IMR-90 (cell line): ENCODE measurements around the gene AREL1. TPM values are rescaled to one million over a fixed set of nuclear protein-coding genes. Genes with fewer than 3 reads are reported as not detected.

ENCODE experiments used
- ATAC-seq: fragments of 200-7000 bp; cut with Tn5 transposase; 2 replicates; pipeline ENCODE4 v1.9.1; 2020; ENCODE audit warnings: low read depth, mild to moderate bottlenecking, moderate library complexity
- BruUV-seq: library from RNA; stranded (reverse); fragments of 400-500 nt; replicated peaks from 2 replicates; lab custom pipeline; 2021; lab: Mats Ljungman, UMichigan
- CTCF ChIA-PET: fragments of 300-600 bp; formaldehyde crosslinking; extraction: SDS; loops from one replicate; lab custom pipeline; 2021; ENCODE audit warnings: antibody characterized with exemption; lab: Yijun Ruan, JAX
- POLR2A ChIA-PET: fragments of 300-600 bp; sonication (Branson Sonifier 250); formaldehyde crosslinking; loops from one replicate; lab custom pipeline; 2022; ENCODE audit warnings: antibody characterized with exemption; ENCODE audit not compliant: unreplicated experiment; lab: Charles Lee
- DNase-seq: peaks from one replicate; pipeline ENCODE4 v3.0.0; 2013
- H2AFZ ChIP-seq: replicated peaks from 2 replicates; pipeline ENCODE3; 2013; ENCODE audit warnings: low read length, mild to moderate bottlenecking; ENCODE audit not compliant: poor library complexity
- H2AK5ac ChIP-seq: 2 replicates; pipeline ENCODE4 v1.6.1; 2013; ENCODE audit warnings: low read depth, low read length, inconsistent platforms
- H2AK9ac ChIP-seq: replicated peaks from 2 replicates; pipeline ENCODE3; 2013; ENCODE audit warnings: mild to moderate bottlenecking, low read depth, low read length, moderate library complexity; ENCODE audit not compliant: poor library complexity
- H2BK120ac ChIP-seq: 2 replicates; pipeline ENCODE4 v1.6.1; 2013; ENCODE audit warnings: low read depth, low read length, inconsistent platforms
- H2BK15ac ChIP-seq: 3 replicates; pipeline ENCODE4 v1.6.1; 2013; ENCODE audit warnings: low read depth, low read length, inconsistent platforms
- H2BK20ac ChIP-seq: 2 replicates; pipeline ENCODE4 v1.6.1; 2013; ENCODE audit warnings: low read depth, mild to moderate bottlenecking, inconsistent platforms, low read length, moderate library complexity
- H2BK5ac ChIP-seq: 2 replicates; pipeline ENCODE4 v1.6.1; 2013; ENCODE audit warnings: mild to moderate bottlenecking, low read depth, low read length, inconsistent platforms; ENCODE audit not compliant: poor library complexity, severe bottlenecking
- H3K14ac ChIP-seq: replicated peaks from 2 replicates; pipeline ENCODE4 v1.6.1; 2013; ENCODE audit warnings: low read depth, low read length, inconsistent platforms
- H3K18ac ChIP-seq: 2 replicates; pipeline ENCODE4 v1.6.1; 2013; ENCODE audit warnings: low read depth, low read length, control low read depth
- H3K23ac ChIP-seq: 2 replicates; pipeline ENCODE4 v1.6.1; 2013; ENCODE audit warnings: low read depth, low read length, inconsistent platforms
- H3K27ac ChIP-seq: 2 replicates; pipeline ENCODE4 v1.5.1; 2013; ENCODE audit warnings: mild to moderate bottlenecking, control low read depth, low read length; ENCODE audit not compliant: insufficient read depth
- H3K27me3 ChIP-seq: 2 replicates; pipeline ENCODE4 v1.6.1; 2013; ENCODE audit warnings: low read length; ENCODE audit not compliant: control insufficient read depth, insufficient read depth
- H3K36me3 ChIP-seq: 2 replicates; pipeline ENCODE4 v1.6.1; 2013; ENCODE audit warnings: low read length, mixed read lengths; ENCODE audit not compliant: control insufficient read depth, insufficient read depth
- H3K4ac ChIP-seq: 2 replicates; pipeline ENCODE4 v1.6.1; 2013; ENCODE audit warnings: low read depth, low read length, inconsistent platforms
- H3K4me1 ChIP-seq: 2 replicates; pipeline ENCODE4 v1.6.1; 2013; ENCODE audit warnings: low read length, mixed read lengths; ENCODE audit not compliant: control insufficient read depth, insufficient read depth
- H3K4me2 ChIP-seq: 2 replicates; pipeline ENCODE4 v1.6.1; 2013; ENCODE audit warnings: low read depth, mild to moderate bottlenecking, control low read depth, low read length, moderate library complexity
- H3K4me3 ChIP-seq: 2 replicates; pipeline ENCODE4 v1.5.1; 2013; ENCODE audit warnings: low read depth, mild to moderate bottlenecking, control low read depth, low read length, moderate library complexity; ENCODE audit not compliant: insufficient read depth
- H3K56ac ChIP-seq: 2 replicates; pipeline ENCODE4 v1.6.1; 2013; ENCODE audit warnings: low read length, inconsistent platforms; ENCODE audit not compliant: insufficient read depth; ENCODE audit errors: extremely low read depth
- H3K79me1 ChIP-seq, 2 experiments: 2 replicates each; pipeline ENCODE4 v1.6.1; 2013; ENCODE audit warnings: low read length in 2 of 2, inconsistent platforms in 1 of 2, low read depth in 1 of 2
- H3K9ac ChIP-seq: 2 replicates; pipeline ENCODE4 v1.6.1; 2013; ENCODE audit warnings: low read depth, low read length, control low read depth
- H3K9me1 ChIP-seq: 2 replicates; pipeline ENCODE4 v1.6.1; 2013; ENCODE audit warnings: low read length, inconsistent platforms; ENCODE audit not compliant: insufficient read depth
- H3K9me3 ChIP-seq: 2 replicates; pipeline ENCODE4 v1.6.1; 2013; ENCODE audit warnings: low read length; ENCODE audit not compliant: control insufficient read depth, insufficient read depth
- H4K20me1 ChIP-seq: 2 replicates; pipeline ENCODE4 v1.6.1; 2013; ENCODE audit warnings: low read length, inconsistent platforms; ENCODE audit not compliant: insufficient read depth
- H4K5ac ChIP-seq: 2 replicates; pipeline ENCODE4 v1.6.1; 2013; ENCODE audit warnings: mild to moderate bottlenecking, low read depth, low read length, control low read depth
- H4K8ac ChIP-seq, 2 experiments: 2 replicates each; pipeline ENCODE4 v1.6.1; 2013; ENCODE audit warnings: low read depth in 2 of 2, low read length in 2 of 2, control low read depth in 1 of 2, inconsistent platforms in 1 of 2
- H4K91ac ChIP-seq: 2 replicates; pipeline ENCODE4 v1.6.1; 2013; ENCODE audit warnings: low read depth, low read length, inconsistent platforms; ENCODE audit not compliant: insufficient read depth
- CTCF ChIP-seq: conservative IDR thresholded peaks from 2 replicates; pipeline ENCODE4 v1.5.1; 2012; ENCODE audit warnings: mild to moderate bottlenecking, low read depth, low read length, improper control_type of control experiment
- ELK1 ChIP-seq: fragments of 150-350 bp; IDR thresholded peaks from 2 replicates; pipeline ENCODE4 v1.6.1; 2016; ENCODE audit warnings: low read depth, mild to moderate bottlenecking, low read length, moderate library complexity, borderline replicate concordance
- MAFK ChIP-seq: IDR thresholded peaks from 2 replicates; pipeline ENCODE4 v1.6.1; 2012; ENCODE audit warnings: low read depth, low read length, improper control_type of control experiment
- NFE2L2 ChIP-seq: fragments of 150-350 bp; IDR thresholded peaks from 2 replicates; pipeline ENCODE4 v1.6.1; 2016; ENCODE audit warnings: low read depth, mild to moderate bottlenecking, low read length
- POLR2A ChIP-seq: IDR thresholded peaks from 2 replicates; pipeline ENCODE4 v1.6.1; 2012; ENCODE audit warnings: mild to moderate bottlenecking, low read depth, low read length
- RAD21 ChIP-seq: IDR thresholded peaks from 2 replicates; pipeline ENCODE4 v1.6.1; 2012; ENCODE audit warnings: low read length, improper control_type of control experiment
- RFX5 ChIP-seq: IDR thresholded peaks from 2 replicates; pipeline ENCODE4 v1.8.0; 2012; ENCODE audit warnings: low read depth, mild to moderate bottlenecking, low read length, moderate library complexity
- WGBS, 2 experiments: methylation state at CpG; one replicate each; pipeline versions ENCODE4 v1.1.5 to v1.1.7; 2013; ENCODE audit warnings: missing lambda C conversion rate in 2 of 2; ENCODE audit not compliant: insufficient read length in 1 of 2; ENCODE audit errors: extremely low coverage in 2 of 2; 5-methylcytosine and 5-hydroxymethylcytosine counted together
- dilution Hi-C: fragments of 300-500 bp; cut with HindIII; formaldehyde crosslinking; loops from one replicate; pipeline ENCODE4 v1.14.3; 2018; ENCODE audit warnings: low sequenced_read_pairs; ENCODE audit not compliant: unreplicated experiment
- in situ Hi-C: fragments of 300-500 bp; cut with MboI; formaldehyde crosslinking; loops from 3 replicates; pipeline ENCODE4 v1.14.3; 2019; ENCODE audit warnings: low sequenced_read_pairs, inconsistent platforms, mixed read lengths
- intact Hi-C: fragments of 100-400 bp; cut with micrococcal nuclease; formaldehyde crosslinking; loops from 2 replicates; pipeline ENCODE4 v1.10.0; 2022
- polyA plus RNA-seq, 3 experiments: library from polyadenylated mRNA; depleted of rRNA; stranded (reverse); fragments of >200 nt; gene quantifications; 2 replicates each; pipeline ENCODE4 v1.2.3, GENCODE V29; 2012; ENCODE audit warnings: low replicate concordance in 1 of 3
- total RNA-seq: library from RNA; depleted of rRNA; stranded (reverse); fragments of >200 nt; gene quantifications from 2 replicates; pipeline ENCODE4 v1.2.3, GENCODE V29; 2012
- TF ChIP-seq, protein P1 (sequence below): fragments of 150-350 bp; IDR thresholded peaks from 2 replicates; pipeline ENCODE4 v1.6.1; 2017; ENCODE audit warnings: mild to moderate bottlenecking, antibody characterized with exemption, low read length, low read depth

AREL1 gene
- total and polyA plus RNA-seq, 2 of the 4 experiments (the other 2 are of a cell fraction), result 30.0 to 39.3 TPM

DNA sequence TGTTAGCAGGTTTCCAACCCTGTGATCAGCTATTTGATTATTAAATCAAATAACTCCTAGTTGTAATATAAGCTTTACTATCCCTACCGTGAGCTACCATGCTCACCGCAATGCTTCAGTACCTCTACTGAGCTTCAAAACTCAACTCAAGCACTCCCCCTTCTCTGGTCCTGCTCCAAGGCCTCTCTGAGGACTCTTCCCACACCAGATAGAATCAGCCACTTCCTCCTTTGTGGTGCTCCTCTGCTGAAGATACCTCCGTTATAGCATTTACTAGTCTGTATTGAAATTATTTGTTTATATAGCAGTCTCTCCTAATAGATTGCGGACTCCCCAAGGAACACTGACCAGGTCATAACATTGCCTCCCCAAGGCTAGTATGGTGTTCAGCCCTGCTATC lies 17.5 kb downstream of the AREL1 start:
- peaks cover 13% of the 10 kb centered on the region for H3K4me1 ChIP-seq
- H3K4ac ChIP-seq, result no peak overlapping the region
- no peak overlapping the region for H3K14ac ChIP-seq
- no peak overlapping the region for H3K18ac ChIP-seq
- no peak overlapping the region for H2AK5ac ChIP-seq
- no peak overlapping the region for H2BK5ac ChIP-seq
- ChIA-PET CTCF (no interaction called here), POLR2A (no interaction called here)
- H3K36me3 ChIP-seq, result peaks cover 5% of the 10 kb centered on the region
- no peaks in the 10 kb centered on the region for H3K9me3 ChIP-seq
- no peak overlapping the region for H3K27ac ChIP-seq
- no peak overlapping the region for H3K4me2 ChIP-seq
- in situ Hi-C loops (no loop called here), dilution Hi-C loops (no loop called here), intact Hi-C loops (no loop called here)
- no peak for DNase-seq
- H3K9ac ChIP-seq, result no peak overlapping the region
- H2BK120ac ChIP-seq, result no peak overlapping the region
- H2AFZ ChIP-seq, result no peak overlapping the region
- no peak for ATAC-seq
- no peak overlapping the region for H3K4me3 ChIP-seq
- no peak overlapping the region for H4K91ac ChIP-seq
- peaks cover 28% of the 10 kb centered on the region; the same call in 1 of the 2 replicates for H4K20me1 ChIP-seq
- no peak overlapping the region for H3K23ac ChIP-seq
- BruUV-seq, result no TSS peak
- H3K27me3 ChIP-seq, result no peaks in the 10 kb centered on the region
- no peak overlapping the region for H4K5ac ChIP-seq
- no peak overlapping the region for H3K56ac ChIP-seq
- H3K9me1 ChIP-seq, result peaks cover 28% of the 10 kb centered on the region
- TF ChIP-seq, protein P1, sequence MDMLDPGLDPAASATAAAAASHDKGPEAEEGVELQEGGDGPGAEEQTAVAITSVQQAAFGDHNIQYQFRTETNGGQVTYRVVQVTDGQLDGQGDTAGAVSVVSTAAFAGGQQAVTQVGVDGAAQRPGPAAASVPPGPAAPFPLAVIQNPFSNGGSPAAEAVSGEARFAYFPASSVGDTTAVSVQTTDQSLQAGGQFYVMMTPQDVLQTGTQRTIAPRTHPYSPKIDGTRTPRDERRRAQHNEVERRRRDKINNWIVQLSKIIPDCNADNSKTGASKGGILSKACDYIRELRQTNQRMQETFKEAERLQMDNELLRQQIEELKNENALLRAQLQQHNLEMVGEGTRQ, result no peak
- TF ChIP-seq NFE2L2 (no peak), MAFK (no peak), POLR2A (no peak), ELK1 (no peak), RFX5 (no peak), RAD21 (no peak), CTCF (no peak)
- H3K79me1 ChIP-seq, result peaks cover 49 to 79% of the 10 kb centered on the region in 2 experiments
- no peak overlapping the region for H2BK15ac ChIP-seq
- 100% methylated on average over 2 of the region's 4 CpGs; no CpG with 5 or more reads in 1 of the 2 experiments for WGBS, 2 experiments
- H2AK9ac ChIP-seq, result no peak overlapping the region
- H4K8ac ChIP-seq, result no peak overlapping the region
- H2BK20ac ChIP-seq, result no peak overlapping the region
